ENCODE data around the gene ZNF277. TPM values are rescaled to one million over a fixed set of nuclear protein-coding genes. Genes with fewer than 3 reads are reported as not detected.

The ZNF277 gene
- total RNA-seq, 1 donor from 2014 or later, result 21.6 TPM

DNA sequence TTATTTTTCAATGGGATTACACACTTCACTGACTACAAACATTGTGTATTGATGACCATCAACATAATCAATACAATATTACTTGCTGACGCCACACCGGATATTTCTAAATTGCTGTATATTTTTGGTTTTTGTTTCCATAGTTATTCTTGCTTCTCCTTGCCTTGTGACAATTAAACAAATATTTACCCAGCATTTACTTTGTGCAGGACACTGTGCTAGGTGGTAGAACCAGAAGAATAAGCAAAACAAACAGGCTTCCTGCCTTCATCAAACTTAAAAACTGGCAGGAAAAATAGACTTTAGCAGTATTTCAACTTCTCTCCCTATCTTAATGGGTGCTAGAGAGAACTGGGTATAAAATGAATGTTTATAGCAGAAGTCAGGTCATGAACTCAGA lies 50.6 kb downstream of the ZNF277 start:
- Histone ChIP-seq H3K27me3 (no peaks in the 10 kb centered on the region), H3K4me3 (no peak overlapping the region), H3K9me3 (no peaks in the 10 kb centered on the region), H3K36me3 (no peaks in the 10 kb centered on the region), H3K27ac (no peak overlapping the region), H3K4me1 (peaks cover 10% of the 10 kb centered on the region)
- intact Hi-C loops (cut with DNase I), result no loop called here
- no peak for TF ChIP-seq POLR2AphosphoS5 (IDR thresholded peaks at IDR 0.05; ENCODE audit: insufficient read depth in 1 of 2, low read depth in 1 of 2)
- no peak for TF ChIP-seq POLR2A (IDR thresholded peaks at IDR 0.05)
- TF ChIP-seq CTCF (IDR thresholded peaks at IDR 0.05), result no peak
- DNase-seq (ENCODE audit: extremely low spot score in 2 of 2), result no peak

GRCh38 chr7:112260911-112261310 lies 54.4 kb downstream of the ZNF277 start:
- no peak for TF ChIP-seq POLR2A (IDR thresholded peaks at IDR 0.05)
- TF ChIP-seq CTCF (IDR thresholded peaks at IDR 0.05), result no peak
- TF ChIP-seq POLR2AphosphoS5 (IDR thresholded peaks at IDR 0.05; ENCODE audit: insufficient read depth in 1 of 2, low read depth in 1 of 2), result no peak
- Histone ChIP-seq H3K4me3 (no peak overlapping the region), H3K9me3 (no peaks in the 10 kb centered on the region), H3K27ac (no peak overlapping the region), H3K36me3 (no peaks in the 10 kb centered on the region), H3K4me1 (peaks cover 20% of the 10 kb centered on the region), H3K27me3 (no peaks in the 10 kb centered on the region)
- DNase-seq (ENCODE audit: extremely low spot score in 2 of 2), result no peak
- intact Hi-C loops (cut with DNase I), result no loop called here

GRCh38 chr7:112262036-112262435 lies 55.5 kb downstream of the ZNF277 start:
- peaks cover 30% of the 10 kb centered on the region for H3K4me1 ChIP-seq
- no peak overlapping the region for H3K27ac ChIP-seq
- DNase-seq (ENCODE audit: extremely low spot score in 2 of 2), result no peak
- H3K4me3 ChIP-seq, result no peak overlapping the region
- no peaks in the 10 kb centered on the region for H3K9me3 ChIP-seq
- intact Hi-C loops (cut with DNase I), result no loop called here
- H3K27me3 ChIP-seq, result no peaks in the 10 kb centered on the region
- TF ChIP-seq POLR2AphosphoS5 (IDR thresholded peaks at IDR 0.05; ENCODE audit: insufficient read depth in 1 of 2, low read depth in 1 of 2) (no peak), POLR2A (IDR thresholded peaks at IDR 0.05) (no peak), CTCF (IDR thresholded peaks at IDR 0.05) (no peak)
- H3K36me3 ChIP-seq, result no peaks in the 10 kb centered on the region

GRCh38 chr7:112262855-112263487 lies 56.5 kb downstream of the ZNF277 start:
- no peak for DNase-seq (ENCODE audit: extremely low spot score in 2 of 2)
- no peak overlapping the region for H3K4me3 ChIP-seq
- no peaks in the 10 kb centered on the region for H3K36me3 ChIP-seq
- no peak overlapping the region for H3K27ac ChIP-seq
- no peaks in the 10 kb centered on the region for H3K27me3 ChIP-seq
- H3K9me3 ChIP-seq, result no peaks in the 10 kb centered on the region
- TF ChIP-seq POLR2AphosphoS5 (IDR thresholded peaks at IDR 0.05; ENCODE audit: insufficient read depth in 1 of 2, low read depth in 1 of 2) (no peak), CTCF (IDR thresholded peaks at IDR 0.05) (no peak), POLR2A (IDR thresholded peaks at IDR 0.05) (no peak)
- H3K4me1 ChIP-seq, result peaks cover 36% of the 10 kb centered on the region
- intact Hi-C loops (cut with DNase I), result no loop called here

GRCh38 chr7:112263519-112263918 lies 57.0 kb downstream of the ZNF277 start:
- TF ChIP-seq POLR2AphosphoS5 (IDR thresholded peaks at IDR 0.05; ENCODE audit: insufficient read depth in 1 of 2, low read depth in 1 of 2) (no peak), CTCF (IDR thresholded peaks at IDR 0.05) (no peak)
- no peak overlapping the region for H3K27ac ChIP-seq
- H3K4me1 ChIP-seq, result peaks cover 36% of the 10 kb centered on the region
- intact Hi-C loops (cut with DNase I), result no loop called here
- no peaks in the 10 kb centered on the region for H3K9me3 ChIP-seq
- DNase-seq (ENCODE audit: extremely low spot score in 2 of 2), result no peak
- H3K4me3 ChIP-seq, result no peak overlapping the region
- no peaks in the 10 kb centered on the region for H3K36me3 ChIP-seq
- no peaks in the 10 kb centered on the region for H3K27me3 ChIP-seq

All from vagina (tissue), 2 donors.